BJ (cell line): Measurements from ENCODE around the gene SERPINA1. TPM values are rescaled to one million over a fixed set of nuclear protein-coding genes. Genes with fewer than 3 reads are reported as not detected.

Source experiments
- CTCF ChIA-PET: fragments of 350-600 bp; formaldehyde crosslinking; extraction: SDS; loops from one replicate; lab custom pipeline; 2021; ENCODE audit warnings: antibody characterized with exemption, inconsistent platforms; lab: Yijun Ruan, JAX
- POLR2A ChIA-PET: fragments of 300-600 bp; sonication (Branson Sonifier 250); formaldehyde crosslinking; extraction: SDS; loops from one replicate; lab custom pipeline; 2021; ENCODE audit warnings: antibody characterized with exemption; lab: Charles Lee
- DNase-seq: peaks from one replicate; pipeline ENCODE4 v3.0.0-alpha.2; 2011; ENCODE audit warnings: low read depth
- H3K27me3 ChIP-seq: 2 replicates; pipeline ENCODE4 v1.6.0; 2011; ENCODE audit warnings: low read length; ENCODE audit not compliant: control insufficient read depth, insufficient read depth
- H3K36me3 ChIP-seq: 2 replicates; pipeline ENCODE4 v1.5.1; 2011; ENCODE audit warnings: low read length; ENCODE audit not compliant: control insufficient read depth, insufficient read depth
- H3K4me3 ChIP-seq: 2 replicates; pipeline ENCODE4 v1.5.1; 2011; ENCODE audit warnings: low read depth, mild to moderate bottlenecking, control low read depth, low read length
- polyA plus RNA-seq: library from polyadenylated mRNA; depleted of rRNA; stranded (reverse); fragments of >200 nt; gene quantifications from 2 replicates; pipeline ENCODE4 v1.2.3, GENCODE V29; 2011; rRNA removed
- TF ChIP-seq, protein P1 (sequence below): IDR thresholded peaks from 2 replicates; pipeline ENCODE4 v1.5.1; 2011; ENCODE audit warnings: low read depth, mild to moderate bottlenecking, control low read depth, inconsistent platforms, low read length, moderate library complexity; ENCODE audit not compliant: insufficient read depth

SERPINA1 gene
- polyA plus RNA-seq, 1 experiment, result 0.40 TPM

DNA sequence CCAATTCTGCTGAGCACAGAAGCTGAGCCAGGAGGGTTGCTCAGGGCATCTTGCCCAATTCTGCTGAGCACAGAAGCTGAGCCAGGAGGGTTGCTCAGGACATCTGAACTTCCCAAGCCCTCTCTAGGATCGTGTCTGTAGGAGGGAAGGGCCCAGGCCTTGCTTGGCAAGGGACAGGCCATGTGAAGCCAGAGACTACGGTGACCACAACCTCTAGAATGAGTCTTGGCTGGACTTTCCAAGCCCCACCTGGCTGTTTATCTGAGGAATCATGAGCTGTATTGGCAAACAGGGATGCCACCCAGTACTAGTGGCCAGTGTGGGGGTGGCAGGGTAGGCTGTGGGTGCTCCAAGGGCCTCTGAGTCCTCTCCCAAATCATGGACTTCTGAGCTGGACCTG is 57.5 kb downstream of the SERPINA1 start:
- CTCF ChIA-PET, result no interaction called here
- DNase-seq, result no peak
- Histone ChIP-seq H3K36me3 (no peaks in the 10 kb centered on the region), H3K27me3 (no peaks in the 10 kb centered on the region), H3K4me3 (no peak overlapping the region)
- TF ChIP-seq, protein P1, sequence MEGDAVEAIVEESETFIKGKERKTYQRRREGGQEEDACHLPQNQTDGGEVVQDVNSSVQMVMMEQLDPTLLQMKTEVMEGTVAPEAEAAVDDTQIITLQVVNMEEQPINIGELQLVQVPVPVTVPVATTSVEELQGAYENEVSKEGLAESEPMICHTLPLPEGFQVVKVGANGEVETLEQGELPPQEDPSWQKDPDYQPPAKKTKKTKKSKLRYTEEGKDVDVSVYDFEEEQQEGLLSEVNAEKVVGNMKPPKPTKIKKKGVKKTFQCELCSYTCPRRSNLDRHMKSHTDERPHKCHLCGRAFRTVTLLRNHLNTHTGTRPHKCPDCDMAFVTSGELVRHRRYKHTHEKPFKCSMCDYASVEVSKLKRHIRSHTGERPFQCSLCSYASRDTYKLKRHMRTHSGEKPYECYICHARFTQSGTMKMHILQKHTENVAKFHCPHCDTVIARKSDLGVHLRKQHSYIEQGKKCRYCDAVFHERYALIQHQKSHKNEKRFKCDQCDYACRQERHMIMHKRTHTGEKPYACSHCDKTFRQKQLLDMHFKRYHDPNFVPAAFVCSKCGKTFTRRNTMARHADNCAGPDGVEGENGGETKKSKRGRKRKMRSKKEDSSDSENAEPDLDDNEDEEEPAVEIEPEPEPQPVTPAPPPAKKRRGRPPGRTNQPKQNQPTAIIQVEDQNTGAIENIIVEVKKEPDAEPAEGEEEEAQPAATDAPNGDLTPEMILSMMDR, result no peak
- POLR2A ChIA-PET, result no interaction called here

DNA sequence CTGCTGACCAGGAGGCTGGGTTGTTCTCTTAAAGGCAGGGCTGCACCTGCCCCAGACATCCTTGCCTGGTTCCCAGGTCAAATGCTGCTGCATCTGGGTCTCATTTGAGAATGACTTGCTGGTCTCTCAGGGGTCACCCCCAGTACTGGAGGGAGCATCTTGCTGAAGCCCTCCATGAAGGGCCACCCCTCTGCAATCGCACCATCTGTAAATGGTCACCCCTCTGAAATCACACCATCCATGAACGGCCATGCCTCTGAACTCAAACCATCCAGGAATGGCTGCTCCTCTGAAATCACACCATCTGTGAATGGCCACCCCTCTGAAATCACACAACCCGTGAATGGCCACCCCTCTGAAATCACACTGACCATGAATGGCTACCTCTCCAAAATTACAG is 58.0 kb downstream of the SERPINA1 start:
- DNase-seq, result no peak
- CTCF ChIA-PET, result no interaction called here
- TF ChIP-seq, protein P1, result no peak
- Histone ChIP-seq H3K36me3 (no peaks in the 10 kb centered on the region), H3K27me3 (no peaks in the 10 kb centered on the region), H3K4me3 (no peak overlapping the region)
- POLR2A ChIA-PET, result no interaction called here

DNA sequence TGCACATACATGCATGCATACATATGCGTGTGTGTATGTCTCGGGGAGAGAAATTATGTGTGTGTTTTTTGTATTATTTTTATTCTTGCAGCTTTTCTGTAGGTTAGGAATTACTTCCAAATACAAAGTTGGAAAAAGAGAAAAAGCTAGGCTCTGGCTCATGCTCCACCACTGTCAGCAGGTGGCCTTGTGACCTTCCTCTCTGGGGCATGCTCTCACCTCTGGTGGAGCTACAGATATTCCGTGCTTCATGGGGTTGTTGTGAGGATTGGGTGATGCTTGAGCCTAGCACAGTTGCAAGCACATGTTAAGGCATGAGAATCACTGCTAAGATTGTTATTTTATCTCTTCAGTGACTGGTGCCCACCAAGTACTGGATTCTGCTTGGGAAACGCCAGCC is 58.5 kb downstream of the SERPINA1 start:
- TF ChIP-seq, protein P1, result no peak
- H3K4me3 ChIP-seq, result no peak overlapping the region
- POLR2A ChIA-PET, result no interaction called here
- no peaks in the 10 kb centered on the region for H3K36me3 ChIP-seq
- H3K27me3 ChIP-seq, result no peaks in the 10 kb centered on the region
- CTCF ChIA-PET, result no interaction called here
- DNase-seq, result no peak

DNA sequence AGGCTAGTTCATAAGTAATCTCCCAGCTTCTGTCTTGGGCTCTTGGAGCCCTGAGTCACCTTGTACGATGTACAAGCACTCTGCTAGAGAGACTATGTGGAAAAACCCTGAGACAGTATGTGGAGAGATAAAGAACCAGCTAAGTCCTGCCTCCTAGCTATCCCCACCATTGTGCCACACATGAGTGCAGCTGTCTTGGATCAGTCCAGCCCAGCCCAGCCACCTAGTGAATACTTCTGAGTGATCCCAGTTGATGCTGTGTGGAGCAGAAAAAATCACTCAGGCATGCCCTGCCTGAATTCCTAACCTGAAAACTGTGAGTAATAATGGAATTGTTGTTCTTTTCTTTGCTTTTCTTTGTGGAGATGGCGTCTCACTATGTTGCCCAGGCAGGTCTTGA is 60.2 kb downstream of the SERPINA1 start:
- CTCF ChIA-PET, result no interaction called here
- H3K36me3 ChIP-seq, result no peaks in the 10 kb centered on the region
- no peaks in the 10 kb centered on the region for H3K27me3 ChIP-seq
- H3K4me3 ChIP-seq, result no peak overlapping the region
- DNase-seq, result no peak
- POLR2A ChIA-PET, result no interaction called here
- TF ChIP-seq, protein P1, result no peak

Other genes with a start within 250 kb of the SERPINA1 start
- 0.37 and 0.39 TPM in 2 replicates for gene PPP4R4, start 214.3 kb downstream of the SERPINA1 start, polyA plus RNA-seq
- not detected in 2 replicates for gene SERPINA10, start 95.3 kb downstream of the SERPINA1 start, polyA plus RNA-seq
- not detected in 2 replicates for gene SERPINA6, start 65.3 kb downstream of the SERPINA1 start, polyA plus RNA-seq
- not detected in 2 replicates for gene SERPINA2, start 21.9 kb downstream of the SERPINA1 start, polyA plus RNA-seq
- not detected in 2 replicates for gene SERPINA11, start 64.2 kb upstream of the SERPINA1 start, polyA plus RNA-seq
- 0.09 and 0.12 TPM in 2 replicates for gene SERPINA9, start 87.6 kb upstream of the SERPINA1 start, polyA plus RNA-seq
- gene SERPINA12, start 120.9 kb upstream of the SERPINA1 start, polyA plus RNA-seq, result not detected in 2 replicates
- gene SERPINA4, start 172.8 kb upstream of the SERPINA1 start, polyA plus RNA-seq, result not detected in 2 replicates
- gene SERPINA5, start 192.8 kb upstream of the SERPINA1 start, polyA plus RNA-seq, result 0.09 and 0.12 TPM in 2 replicates
- gene SERPINA3, start 223.8 kb upstream of the SERPINA1 start, polyA plus RNA-seq, result 0.70 and 0.91 TPM in 2 replicates